ENCODE measurements around the gene NYAP1.

Gene NYAP1

DNA sequence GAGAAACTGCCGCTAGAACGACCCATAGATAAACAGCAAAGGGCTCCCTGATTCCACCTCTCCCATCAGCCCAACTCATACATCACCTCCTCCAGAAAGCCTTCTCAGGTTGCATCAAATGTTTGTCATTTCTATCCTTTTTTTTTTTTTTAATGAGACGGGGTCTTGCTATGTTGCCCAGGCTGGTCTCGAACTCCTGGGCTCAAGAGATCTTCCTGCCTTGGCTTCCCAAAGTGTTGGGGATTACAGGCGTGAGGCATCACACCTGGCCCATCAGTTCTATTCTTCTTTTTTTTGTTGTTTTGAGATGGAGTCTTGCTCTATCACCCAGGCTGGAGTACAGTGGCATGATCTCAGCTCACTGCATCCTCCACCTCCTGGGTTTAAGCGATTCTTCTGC, 26.7 kb upstream of the NYAP1 start:
- no peak for DNase-seq (ENCODE audit: low read depth, low spot score)

DNA sequence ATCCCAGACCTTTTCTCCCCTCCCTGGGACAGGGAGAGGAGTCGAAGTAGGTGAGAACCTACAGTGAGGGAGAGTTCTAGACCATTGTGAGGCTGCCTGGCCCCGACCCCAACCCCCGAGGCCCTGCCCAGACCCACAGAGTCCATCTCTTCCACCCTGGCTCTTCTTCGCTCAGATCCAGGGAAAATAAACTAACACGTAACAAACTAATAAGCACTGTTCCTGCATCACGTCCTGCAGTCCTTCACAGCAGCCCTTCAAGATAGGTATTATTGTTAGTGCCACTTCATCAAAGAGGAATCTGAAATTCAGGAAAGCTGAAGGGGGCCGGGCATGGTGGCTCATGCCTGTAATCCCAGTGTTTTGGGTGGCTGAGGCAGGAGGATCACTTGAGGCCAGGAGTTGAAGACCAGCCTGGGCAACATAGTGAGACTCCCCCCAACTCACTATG, 19.5 kb upstream of the NYAP1 start, which contains the start of gene SPACDR:
Gene SPACDR, minus strand, starts transcription at position 51 of the 451 bp plus-strand sequence. CDS start 235 bp downstream, outside the sequence.
- DNase-seq (ENCODE audit: low read depth, low spot score) = no peak

DNA sequence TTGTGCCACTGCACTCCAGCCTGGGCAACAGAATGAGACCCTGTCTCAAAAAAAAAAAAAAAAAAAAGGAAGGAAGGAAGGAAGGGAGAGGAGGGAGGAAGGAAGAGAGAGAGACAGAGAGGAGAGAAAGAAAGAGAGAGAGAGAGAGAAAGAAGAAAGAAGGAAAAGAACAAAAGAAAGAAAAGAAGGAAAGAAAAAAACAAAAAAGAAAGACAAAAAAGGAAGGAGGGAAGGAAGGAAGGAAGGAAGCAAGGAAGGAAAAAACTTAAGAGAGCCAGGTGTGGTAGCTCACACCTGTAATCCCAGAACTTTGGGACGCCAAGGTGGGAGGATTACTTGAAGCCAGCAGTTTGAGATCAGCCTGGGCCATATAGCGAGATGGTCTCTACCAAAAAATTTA, 18.9 kb upstream of the NYAP1 start:
- DNase-seq (ENCODE audit: low read depth, low spot score) = no peak

DNA sequence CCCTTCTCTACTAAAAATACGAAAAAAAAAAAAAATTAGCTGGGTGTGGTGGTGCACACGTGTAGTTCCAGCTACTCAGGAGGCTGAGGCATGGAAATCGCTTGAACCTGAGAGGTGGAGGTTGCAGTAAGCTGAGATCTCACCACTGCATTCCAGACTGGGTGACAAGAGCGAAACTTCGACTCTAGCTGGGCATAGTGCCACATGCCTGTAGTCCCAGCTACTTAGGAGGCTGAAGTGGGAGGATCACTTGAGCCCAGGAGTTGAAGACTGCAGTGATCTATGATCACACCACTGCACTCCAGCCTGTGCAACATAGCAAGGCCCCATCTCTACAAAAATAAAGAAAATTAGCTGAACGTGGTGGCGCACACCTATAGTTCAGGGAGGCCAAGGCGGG, 18.4 kb upstream of the NYAP1 start:
- DNase-seq (ENCODE audit: low read depth, low spot score) = no peak

DNA sequence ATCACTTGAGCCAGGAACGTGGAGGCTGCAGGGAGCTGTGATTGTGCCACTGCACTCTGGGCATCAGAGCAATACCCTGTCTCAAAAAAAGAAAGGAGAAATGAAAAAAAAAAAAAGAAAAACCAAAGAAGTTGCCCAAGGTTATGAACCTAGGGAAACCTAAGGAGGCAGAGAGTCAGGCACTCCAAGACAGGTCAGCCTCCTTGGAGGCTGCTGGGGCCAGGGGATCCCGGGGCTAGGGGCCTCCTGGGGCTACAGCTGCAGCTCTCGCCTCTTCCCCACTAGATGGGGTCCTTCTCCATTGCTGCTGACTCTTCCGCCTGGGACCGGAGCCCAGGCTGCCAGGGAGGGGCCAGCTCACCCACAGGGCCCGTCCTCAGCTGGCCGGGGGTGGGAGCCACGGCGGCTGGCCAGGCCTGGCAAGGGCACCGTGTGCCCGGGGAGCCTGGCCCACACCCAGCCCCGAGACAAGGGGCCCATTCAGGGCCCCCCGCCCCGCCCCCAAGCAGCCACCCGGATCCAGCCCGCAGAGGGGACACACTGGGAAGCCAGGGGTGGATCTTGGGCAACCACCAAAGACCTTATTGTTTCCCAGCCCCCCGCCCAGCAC, 17.9 kb upstream of the NYAP1 start:
- peak; percentile 54 for DNase-seq (ENCODE audit: low read depth, low spot score)

DNA sequence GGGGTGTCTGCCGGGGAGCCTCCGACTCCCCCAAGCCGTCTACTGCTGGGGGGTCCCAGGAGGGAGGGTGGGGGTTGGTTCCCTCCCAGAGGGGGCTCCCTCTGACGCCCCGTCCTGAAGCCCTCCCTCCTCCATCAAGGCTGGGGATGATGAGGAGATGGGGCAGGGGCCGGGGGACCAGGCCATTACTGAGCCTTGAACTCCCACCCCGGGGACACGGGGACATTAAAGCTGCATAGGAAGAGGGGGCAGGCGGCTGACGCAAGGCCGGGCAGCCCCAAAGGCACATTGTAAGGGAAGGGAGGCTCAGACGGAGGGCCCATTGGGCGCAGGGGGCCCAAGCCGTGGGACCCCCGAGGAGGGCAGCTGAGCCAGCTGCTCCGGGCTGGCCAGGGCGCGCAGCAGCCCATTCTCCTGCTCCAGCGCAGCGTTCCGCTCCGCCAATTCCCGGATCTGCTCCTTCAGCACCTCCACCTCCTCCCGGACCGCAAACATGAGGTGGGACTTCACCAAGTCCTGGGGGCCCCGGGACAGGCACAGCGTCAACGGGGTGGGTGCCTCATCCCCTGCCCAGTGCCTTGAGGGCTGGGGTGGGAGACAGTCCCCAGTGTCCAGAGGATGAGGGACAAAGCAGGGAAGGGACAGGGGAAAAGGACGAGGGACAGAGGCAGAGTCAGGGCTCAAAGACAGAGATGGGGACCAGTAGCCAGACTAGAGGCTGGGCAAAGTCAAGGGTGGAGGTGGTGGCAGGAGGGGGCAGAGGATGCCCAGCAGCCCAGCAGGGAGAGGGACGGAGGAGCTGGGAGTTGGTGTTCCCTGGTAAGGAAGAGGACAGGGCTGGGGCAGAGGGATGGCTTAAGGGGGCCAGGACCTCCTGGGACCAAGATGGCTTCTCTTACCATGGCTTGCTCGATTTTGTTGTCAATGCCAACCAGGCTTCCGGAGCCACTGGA, 16.8 kb upstream of the NYAP1 start:
- DNase-seq (ENCODE audit: low read depth, low spot score) = no peak

DNA sequence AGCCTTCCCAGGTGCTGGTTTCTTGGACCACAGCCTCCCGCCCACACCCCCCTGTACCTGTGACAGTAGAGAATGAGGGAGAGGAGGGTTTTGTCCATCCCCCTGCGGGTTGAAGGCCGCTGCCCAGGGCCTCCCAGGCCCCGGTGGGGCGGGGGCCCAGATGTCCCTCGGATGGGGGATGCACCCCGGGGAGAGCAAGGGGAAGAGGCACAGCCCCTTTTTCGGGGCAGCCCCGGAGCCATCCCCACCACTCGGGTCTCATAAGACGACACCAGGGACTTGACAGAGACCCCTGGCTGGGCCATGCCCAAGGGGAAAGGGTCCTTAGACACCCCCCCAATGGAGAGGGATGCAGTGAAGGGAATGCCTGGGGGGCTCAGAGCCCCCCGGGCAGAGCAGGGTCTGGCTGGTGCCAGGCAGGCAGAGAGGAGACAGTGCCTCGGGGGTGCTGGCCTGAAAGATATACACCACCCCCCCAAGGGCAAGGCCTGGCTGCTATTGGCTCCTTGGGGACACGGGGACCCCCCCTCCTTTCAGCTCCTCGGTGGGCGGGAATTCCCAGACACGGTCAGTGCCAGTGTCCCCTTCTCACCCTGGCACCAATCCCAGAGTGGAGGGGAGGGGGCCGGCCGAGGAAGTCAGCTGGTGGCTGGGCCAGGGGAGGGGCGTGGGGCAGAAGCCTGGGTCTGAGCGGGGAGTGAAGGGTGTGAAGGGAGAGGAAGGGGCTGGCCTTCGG, 15.9 kb upstream of the NYAP1 start:
- no peak for DNase-seq (ENCODE audit: low read depth, low spot score)

DNA sequence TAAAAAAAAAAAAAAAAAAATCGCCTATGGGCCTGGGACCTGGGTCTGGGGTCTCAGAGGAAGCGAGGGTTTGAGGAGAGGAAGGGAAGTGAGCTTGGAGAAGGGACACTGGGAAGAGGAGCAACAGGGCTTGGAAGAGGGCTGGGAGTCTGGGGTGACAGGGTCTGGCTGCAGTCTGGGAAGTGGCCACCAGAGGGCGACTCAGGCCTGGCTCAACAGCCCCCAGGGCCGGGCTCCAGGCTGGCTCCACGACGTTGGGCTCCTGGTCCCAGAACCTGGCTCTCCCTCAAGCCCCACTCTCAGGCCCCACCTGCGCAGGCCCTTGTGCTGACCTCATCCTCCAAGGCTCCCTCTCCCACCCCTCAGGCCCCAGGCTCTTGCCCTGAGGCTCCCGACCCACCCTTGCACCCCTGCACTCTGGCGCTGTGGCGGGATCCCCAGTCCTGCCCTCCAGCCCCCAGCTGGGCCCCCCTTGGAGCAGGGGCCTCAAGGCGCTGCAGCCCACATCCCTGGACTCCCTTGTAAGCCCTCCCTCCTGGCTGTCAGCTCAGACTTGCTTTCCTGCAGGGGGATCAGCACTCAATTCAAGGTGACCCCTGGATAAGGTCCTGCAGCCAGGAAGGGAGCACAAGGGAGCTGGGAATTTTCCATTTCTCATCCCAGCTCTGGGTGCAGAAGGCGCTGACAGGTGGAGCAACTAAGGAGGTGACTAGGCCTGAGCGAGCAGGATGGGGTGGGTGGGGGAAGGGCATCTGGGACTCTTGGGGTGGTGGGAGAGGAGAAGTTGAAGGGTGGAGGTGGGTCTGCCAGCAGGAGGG, 14.3 kb upstream of the NYAP1 start:
- no peak for DNase-seq (ENCODE audit: low read depth, low spot score)

DNA sequence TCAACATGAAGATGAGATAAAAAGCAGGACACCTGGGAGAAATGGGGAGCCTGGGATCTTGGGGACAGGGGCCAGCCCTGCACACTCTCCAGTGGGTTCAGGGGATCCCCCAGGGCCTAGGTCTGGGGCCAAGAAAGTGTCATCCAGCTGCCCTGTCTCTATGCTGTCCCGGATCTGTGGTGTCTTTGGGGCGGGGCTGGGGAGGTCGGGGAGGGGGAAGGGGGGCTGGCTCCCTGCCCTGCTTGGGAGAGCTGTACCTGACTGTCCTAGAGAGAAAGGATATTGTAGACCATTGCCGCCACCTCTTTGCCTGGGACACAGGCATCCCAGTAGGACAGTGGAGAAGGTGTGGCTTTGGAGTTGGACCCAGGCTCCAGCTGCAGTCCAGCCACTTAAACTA, 12.7 kb upstream of the NYAP1 start:
- no peak for DNase-seq (ENCODE audit: low read depth, low spot score)

DNA sequence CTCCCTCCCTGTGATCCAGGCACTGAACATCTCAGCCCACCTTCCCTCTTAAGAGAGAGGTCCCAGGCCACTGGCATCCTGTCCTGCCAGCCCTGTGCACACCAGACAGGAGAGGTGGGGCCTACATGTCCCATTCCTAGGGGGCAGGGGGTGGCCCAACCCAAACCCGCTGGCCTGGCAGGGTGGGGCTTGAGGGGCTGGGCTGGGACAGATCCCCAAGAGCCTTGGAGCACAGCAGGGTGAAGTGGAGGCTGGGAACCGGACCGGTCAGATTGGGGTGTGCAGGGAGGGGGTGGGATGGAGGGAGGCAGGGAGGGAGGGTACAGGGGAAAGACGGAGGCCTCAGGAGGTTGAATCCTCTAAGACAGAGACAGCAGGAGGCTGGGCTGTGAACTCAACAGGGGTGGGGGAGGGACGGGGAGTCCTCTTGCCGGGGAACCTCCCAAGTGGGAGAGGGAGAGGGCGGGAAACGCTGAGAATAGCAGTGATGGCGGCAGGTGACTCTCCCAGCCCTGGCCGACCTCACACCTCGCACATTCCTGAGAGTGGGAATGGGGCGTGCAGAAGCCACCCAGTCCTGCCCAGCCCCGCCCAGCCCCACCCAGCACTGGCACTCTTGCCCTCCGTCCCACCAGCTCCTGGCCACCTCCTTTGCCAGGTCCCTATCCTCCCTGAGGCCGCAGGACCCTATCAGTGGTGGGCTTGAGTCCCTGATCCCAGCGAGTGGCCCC, 11.4 kb upstream of the NYAP1 start:
- DNase-seq (ENCODE audit: low read depth, low spot score) = no peak

DNA sequence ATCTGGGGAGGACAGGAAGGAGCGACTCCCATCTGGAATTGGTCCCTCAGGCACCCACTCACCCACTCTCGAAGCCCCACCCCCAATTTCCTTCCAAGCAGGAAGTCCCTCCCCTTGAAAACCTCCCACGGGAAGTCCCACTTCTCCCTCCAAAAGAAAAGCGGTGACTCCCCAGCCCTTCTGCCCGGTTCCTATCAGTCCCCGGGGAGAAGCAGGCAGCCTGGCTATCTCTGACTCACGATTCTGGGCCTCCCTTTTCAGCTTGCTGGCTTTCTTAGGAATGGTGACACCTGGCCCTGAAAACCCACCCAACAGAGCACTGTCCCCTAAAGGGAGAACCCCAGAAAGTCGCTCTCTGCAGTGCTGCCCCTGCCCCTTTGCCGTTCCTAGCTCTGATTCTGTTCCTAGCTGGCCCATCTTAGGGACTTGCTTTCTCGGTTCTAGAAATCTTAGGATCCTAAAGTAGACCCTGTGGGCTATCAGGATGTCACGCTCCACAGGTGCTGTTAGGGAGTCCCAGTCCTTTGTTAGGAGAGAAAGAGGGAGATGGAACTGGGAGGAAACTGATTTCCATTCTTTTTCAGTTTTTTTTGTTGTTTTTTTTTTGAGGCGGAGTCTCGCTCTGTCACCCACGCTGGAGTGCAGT, 10.8 kb upstream of the NYAP1 start:
- no peak for DNase-seq (ENCODE audit: low read depth, low spot score)

DNA sequence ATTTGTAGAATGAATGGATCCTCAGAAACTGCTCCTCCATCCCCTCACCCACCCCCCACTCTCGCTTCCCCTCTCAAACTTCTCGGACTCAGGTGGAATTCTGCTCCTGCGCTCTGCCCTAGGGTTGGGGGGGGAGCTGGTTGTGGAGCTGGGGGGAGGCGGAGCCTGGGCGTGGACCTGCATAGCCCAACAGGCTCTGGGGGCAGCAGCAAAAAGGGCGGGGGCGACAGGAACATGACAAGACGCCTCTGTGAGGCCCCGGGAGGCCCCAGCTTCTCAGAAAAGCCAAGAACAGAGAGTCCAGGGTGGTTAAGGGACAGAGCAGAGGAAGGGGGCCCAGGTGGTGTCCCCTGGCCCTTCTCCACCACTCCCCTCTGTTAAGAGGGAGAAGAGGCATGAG, 8.2 kb upstream of the NYAP1 start:
- DNase-seq (ENCODE audit: low read depth, low spot score) = no peak

DNA sequence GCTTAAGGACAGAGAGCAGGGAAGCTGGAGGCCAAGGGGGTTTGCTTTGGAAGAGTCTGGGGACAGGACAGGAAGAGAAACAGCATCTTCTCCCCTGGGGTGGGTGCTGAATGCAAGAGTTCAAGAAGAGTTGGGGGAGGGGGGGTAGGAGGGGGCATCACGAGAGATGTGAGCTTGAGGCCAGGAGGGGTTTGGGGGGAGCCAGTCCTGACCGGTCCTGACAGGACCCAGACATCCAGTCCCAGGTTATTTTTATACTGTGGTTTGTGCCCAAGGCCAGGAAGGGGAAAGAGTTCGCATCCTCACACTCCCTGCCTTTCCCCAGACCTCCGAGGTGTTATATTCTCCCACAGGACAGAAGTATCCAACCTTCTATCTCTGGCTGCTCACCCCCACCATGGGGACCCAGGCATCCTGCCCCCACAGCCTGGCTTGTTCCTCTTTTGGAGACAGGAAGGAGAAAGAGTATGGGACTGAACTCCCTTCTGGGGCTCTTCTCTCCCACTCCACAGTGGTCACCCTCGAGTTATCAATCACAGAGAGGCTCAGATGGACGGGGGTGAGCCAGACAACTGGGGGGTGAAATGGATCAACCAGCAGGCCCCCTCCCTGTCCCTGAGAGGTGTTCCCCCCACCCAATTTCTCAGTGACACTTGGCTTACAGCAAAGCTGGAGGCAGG, 7.5 kb upstream of the NYAP1 start:
- DNase-seq (ENCODE audit: low read depth, low spot score) = no peak

DNA sequence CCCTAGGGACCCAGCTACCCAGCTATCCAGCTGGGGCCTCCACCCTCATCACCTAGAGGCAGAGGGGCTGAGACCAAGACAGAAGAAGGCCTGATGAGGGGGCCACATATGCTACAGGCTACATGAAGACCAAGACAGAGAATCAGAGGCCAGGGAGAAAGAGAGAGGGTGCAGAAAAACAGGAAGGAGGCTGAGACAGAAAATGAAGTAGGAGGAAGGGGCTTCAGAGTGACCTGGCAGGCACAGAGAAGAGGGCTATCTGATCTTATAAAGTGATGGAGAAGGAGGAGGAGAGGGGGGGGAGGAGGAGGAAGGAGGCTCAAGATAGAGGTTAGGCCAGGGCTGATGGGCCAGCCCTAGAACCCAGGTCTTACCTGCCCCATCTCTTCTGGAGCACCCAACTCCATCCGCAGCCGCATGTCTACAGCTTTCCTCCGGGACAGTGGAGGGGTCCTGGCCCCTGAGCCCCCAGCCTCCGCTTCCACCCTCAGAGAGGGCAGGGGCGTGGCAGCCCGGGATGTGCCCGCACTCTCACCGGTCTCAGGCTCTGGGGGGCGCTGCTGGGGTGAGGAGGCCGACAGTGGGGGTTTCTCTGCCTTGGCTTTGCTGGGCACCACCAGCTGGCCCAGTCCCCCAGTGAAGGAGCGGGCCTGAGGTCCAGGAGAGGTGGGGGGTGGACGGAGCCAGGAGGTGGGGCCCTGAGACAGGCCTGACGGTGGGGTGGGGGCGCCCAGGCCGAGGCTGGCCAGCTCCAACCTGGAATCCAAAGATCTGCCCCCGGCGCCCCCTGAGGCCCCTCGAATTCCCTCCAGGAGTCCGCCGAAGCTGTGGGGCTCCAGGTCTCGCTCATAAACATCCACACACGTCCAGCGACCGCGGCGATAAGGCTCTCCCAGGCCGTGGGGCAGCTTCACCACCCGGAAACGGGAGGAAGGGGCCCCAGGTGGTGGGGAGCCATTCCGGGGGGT, 6.5 kb upstream of the NYAP1 start:
- DNase-seq (ENCODE audit: low read depth, low spot score) = no peak

DNA sequence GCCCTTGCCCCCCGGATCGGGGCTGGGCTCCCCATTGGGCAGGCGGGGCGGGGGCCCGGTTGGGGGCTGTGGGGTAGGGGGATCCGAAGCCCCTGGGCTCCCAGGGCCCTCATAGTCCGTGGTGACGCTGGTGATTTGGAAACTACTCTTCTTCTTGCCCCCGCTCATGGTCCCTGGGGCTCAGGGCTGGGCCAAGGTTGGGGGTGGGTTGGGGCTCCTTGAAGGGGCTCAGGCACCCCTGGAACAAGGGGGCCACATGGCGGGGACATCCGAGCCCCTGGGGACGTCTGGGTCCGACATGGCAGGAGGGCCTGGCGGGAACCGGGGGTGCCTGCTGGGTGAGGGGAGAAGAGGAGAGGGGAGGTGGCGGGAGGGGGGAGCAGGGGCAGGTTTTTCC, 5.9 kb upstream of the NYAP1 start:
- no peak for DNase-seq (ENCODE audit: low read depth, low spot score)

DNA sequence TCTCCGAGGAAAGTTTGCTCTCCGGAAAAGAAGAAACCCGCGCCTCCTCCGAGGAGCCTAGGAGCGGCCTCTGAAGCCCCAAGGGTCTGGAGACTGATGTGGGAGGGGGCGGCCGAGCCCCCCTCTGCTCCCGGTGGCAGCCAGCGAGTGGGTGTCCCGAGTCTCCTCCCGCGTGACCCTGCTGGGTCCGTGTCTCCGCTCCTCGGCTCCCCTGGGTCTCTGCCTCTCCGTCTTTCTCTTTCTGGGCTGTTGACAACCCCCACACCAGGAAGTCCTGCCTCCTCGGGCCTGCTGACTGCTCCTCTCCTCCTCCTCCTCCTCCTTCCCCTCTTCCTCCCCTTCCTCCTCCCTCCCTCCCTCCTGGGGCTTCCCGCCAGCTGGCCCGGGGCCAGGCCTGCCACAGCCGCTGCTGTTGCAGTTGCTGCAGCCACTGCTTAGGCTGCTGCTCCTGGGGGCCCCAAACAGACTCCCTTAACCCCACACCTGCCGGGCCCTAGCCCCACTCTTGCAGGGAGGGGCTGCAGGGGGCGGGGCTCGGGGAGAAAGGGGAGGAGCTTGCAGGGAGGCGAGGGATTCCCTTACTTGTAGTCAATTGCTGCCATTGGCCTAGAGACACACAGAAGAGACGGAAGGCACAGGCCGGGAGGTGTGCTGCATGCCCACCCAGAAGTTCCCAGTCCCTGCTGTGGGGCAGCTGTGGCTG, 4.6 kb upstream of the NYAP1 start, which contains the start of gene TSC22D4:
Gene TSC22D4, minus strand, starts transcription at position 257 of the 703 bp plus-strand sequence. CDS start 1,176 bp downstream, outside the sequence.
- peak; percentile 79 for DNase-seq (ENCODE audit: low read depth, low spot score)

DNA sequence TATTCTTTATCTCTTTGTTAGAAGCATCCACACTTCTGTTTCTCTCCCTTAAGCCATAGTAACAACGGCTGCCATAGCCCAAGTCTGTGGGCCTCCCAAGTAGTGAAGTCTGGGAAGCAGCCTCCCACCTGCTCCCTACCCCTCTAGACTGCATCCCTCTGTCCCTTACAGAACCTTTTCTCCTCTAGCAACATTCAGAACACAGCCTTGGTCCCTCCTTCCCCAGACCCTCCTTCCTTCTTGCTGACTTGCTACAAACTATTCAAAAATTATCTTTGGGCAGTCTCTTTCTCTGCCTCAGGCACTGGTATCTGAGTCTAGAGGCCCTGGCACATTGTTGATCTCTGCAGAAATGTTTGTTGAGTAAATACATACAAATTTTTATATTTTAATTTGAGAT, 2.3 kb upstream of the NYAP1 start:
- no peak for DNase-seq (ENCODE audit: low read depth, low spot score)

DNA sequence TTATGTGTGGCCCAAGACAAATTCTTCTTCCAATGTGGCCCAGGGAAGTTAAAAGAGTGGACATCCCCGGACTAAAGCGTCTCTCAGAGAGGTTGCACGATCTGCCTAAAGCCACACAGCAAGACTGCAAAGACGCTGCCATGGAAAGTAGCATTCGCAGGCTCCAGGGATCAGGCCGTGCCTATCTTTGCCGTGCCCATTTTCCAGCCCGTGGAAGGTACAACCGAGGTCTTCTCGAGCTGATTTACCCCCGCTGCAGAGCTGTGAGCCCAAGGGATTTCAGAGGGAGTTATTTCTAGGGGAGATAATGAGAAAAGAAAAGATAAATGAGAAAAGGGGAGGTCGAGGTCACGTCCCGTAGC, 1.0 kb upstream of the NYAP1 start:
- DNase-seq (ENCODE audit: low read depth, low spot score) = no peak
